ENCODE measurements around the gene SARS2. TPM values are rescaled to one million over a fixed set of nuclear protein-coding genes. Genes with fewer than 3 reads are reported as not detected.

The SARS2 gene
- total RNA-seq, 2 donors from 2014 or later = 53.2 to 60.2 TPM

GRCh38 chr19:38949580-38950367 is 19.2 kb upstream of the SARS2 start:
- TF ChIP-seq, protein P1, sequence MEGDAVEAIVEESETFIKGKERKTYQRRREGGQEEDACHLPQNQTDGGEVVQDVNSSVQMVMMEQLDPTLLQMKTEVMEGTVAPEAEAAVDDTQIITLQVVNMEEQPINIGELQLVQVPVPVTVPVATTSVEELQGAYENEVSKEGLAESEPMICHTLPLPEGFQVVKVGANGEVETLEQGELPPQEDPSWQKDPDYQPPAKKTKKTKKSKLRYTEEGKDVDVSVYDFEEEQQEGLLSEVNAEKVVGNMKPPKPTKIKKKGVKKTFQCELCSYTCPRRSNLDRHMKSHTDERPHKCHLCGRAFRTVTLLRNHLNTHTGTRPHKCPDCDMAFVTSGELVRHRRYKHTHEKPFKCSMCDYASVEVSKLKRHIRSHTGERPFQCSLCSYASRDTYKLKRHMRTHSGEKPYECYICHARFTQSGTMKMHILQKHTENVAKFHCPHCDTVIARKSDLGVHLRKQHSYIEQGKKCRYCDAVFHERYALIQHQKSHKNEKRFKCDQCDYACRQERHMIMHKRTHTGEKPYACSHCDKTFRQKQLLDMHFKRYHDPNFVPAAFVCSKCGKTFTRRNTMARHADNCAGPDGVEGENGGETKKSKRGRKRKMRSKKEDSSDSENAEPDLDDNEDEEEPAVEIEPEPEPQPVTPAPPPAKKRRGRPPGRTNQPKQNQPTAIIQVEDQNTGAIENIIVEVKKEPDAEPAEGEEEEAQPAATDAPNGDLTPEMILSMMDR (conservative IDR thresholded peaks at IDR 0.05) = no peak
- H3K4me3 ChIP-seq (ENCODE audit: low read length) = no peak overlapping the region
- no peak overlapping the region for H3K9ac ChIP-seq (ENCODE audit: extremely low read depth, low read length, poor library complexity, severe bottlenecking)
- H3K9me3 Mint-ChIP-seq = peaks cover 6% of the 10 kb centered on the region
- H3K36me3 Mint-ChIP-seq (ENCODE audit: low read depth) = peaks cover 37% of the 10 kb centered on the region
- peaks cover 15% of the 10 kb centered on the region for H3K36me3 ChIP-seq (ENCODE audit: control insufficient read depth, insufficient read depth, low read length)
- peak; percentile 99 for DNase-seq
- no peak overlapping the region for H3K27ac ChIP-seq (ENCODE audit: low read depth, low read length)
- H3K27ac Mint-ChIP-seq = peak overlapping the region; percentile 21
- H3K4me1 Mint-ChIP-seq = peaks cover 12% of the 10 kb centered on the region
- H3K4me1 ChIP-seq (ENCODE audit: control insufficient read depth, insufficient read depth, low read length) = no peaks in the 10 kb centered on the region
- peak overlapping the region; percentile 57 for H3K4me3 Mint-ChIP-seq
- no peaks in the 10 kb centered on the region for H3K9me3 ChIP-seq (ENCODE audit: control insufficient read depth, low read length)
- no peaks in the 10 kb centered on the region for H3K27me3 ChIP-seq (ENCODE audit: control insufficient read depth, insufficient read depth, low read length, poor library complexity, severe bottlenecking)
- 51 to 60% methylated on average over 39 to 72 of the region's 72 CpGs for WGBS, 2 experiments (ENCODE audit: insufficient coverage in 1 of 2, insufficient read length in 1 of 2)
- H3K27me3 Mint-ChIP-seq (ENCODE audit: insufficient read depth) = peaks cover 25% of the 10 kb centered on the region

DNA sequence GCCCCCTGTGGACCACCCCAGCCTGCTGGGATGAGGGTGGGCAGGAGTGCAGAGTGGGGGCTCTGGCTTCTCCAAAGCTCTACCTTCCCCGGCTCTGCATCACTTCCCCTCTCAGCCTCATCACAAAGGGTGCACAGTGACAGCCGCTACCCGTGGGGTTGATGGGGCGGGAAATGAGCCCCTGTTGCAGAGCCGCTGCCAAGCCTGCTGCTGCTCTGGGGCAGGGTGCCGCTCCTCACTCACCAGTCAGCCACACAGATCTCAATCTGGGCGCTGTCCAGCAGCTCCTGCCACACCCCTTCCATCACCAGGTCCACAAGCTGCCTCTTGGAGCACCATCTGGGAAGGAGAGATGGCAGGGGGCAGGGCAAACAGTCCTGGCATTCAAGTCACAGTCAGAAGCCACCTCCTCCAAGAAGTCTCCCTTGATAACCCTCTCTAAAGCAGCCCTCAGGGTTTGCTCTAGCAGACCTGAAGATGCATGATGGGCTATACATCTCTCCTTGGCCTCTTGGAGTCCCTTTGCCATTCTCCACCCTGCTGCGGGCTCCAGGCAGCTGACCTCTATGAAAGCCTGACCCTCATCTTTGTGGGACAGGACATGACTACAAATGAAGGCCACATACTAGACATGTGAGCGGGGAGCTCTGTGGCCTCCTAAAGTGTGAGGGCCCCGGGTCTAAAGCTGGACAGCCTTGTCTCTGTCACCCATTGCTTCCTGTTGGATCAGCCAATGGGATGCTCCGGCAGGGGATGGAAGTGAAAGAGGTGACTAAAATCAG is 15.9 kb upstream of the SARS2 start:
- no peak overlapping the region for H3K9ac ChIP-seq (ENCODE audit: extremely low read depth, low read length, poor library complexity, severe bottlenecking)
- 88 to 91% methylated on average over 11 of the region's 11 CpGs for WGBS, 2 experiments (ENCODE audit: insufficient coverage in 1 of 2, insufficient read length in 1 of 2)
- no peak overlapping the region for H3K4me3 ChIP-seq (ENCODE audit: low read length)
- TF ChIP-seq, protein P1 (conservative IDR thresholded peaks at IDR 0.05) = no peak
- no peaks in the 10 kb centered on the region for H3K4me1 ChIP-seq (ENCODE audit: control insufficient read depth, insufficient read depth, low read length)
- Mint-ChIP-seq H3K9me3 (peaks cover 6% of the 10 kb centered on the region), H3K4me3 (no peak overlapping the region), H3K27me3 (ENCODE audit: insufficient read depth) (peaks cover 16% of the 10 kb centered on the region), H3K4me1 (no peaks in the 10 kb centered on the region), H3K36me3 (ENCODE audit: low read depth) (peaks cover 38% of the 10 kb centered on the region), H3K27ac (no peak overlapping the region)
- H3K36me3 ChIP-seq (ENCODE audit: control insufficient read depth, insufficient read depth, low read length) = peaks cover 15% of the 10 kb centered on the region
- H3K27me3 ChIP-seq (ENCODE audit: control insufficient read depth, insufficient read depth, low read length, poor library complexity, severe bottlenecking) = no peaks in the 10 kb centered on the region
- no peak for DNase-seq
- H3K27ac ChIP-seq (ENCODE audit: low read depth, low read length) = no peak overlapping the region
- H3K9me3 ChIP-seq (ENCODE audit: control insufficient read depth, low read length) = no peaks in the 10 kb centered on the region

DNA sequence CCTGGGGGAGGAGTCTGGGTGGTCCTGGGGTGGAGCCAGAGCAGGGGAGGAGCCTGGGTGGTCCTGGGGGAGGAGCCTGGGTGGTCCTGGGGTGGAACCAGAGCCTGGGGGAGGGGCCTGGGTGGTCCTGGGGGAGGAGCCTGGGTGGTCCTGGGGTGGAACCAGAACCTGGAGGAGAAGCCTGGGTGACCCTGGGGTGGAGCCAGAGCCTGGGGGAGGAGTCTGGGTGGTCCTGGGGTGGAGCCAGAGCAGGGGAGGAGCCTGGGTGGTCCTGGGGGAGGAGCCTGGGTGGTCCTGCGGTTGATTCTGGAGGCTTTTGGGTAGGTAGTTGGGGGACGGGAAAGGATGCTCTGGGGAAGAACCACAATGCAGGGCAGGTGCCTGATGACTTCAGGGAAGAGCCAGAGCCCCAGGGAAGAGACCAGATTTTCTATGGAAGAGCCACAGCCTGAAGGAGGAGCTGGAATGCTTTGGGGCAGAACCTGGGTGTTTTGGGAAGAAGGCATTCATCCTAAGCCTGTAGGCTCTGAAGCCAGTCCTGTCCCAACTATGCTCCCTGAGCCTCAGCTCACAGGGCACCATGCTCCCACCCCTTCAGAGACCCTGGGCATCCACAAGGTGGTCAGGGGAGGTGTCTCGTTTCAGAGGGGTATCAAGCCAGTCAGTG is 15.1 kb upstream of the SARS2 start:
- no peak overlapping the region for H3K27ac ChIP-seq (ENCODE audit: low read depth, low read length)
- H3K9me3 Mint-ChIP-seq = peaks cover 6% of the 10 kb centered on the region
- no peaks in the 10 kb centered on the region for H3K4me1 ChIP-seq (ENCODE audit: control insufficient read depth, insufficient read depth, low read length)
- H3K27me3 ChIP-seq (ENCODE audit: control insufficient read depth, insufficient read depth, low read length, poor library complexity, severe bottlenecking) = no peaks in the 10 kb centered on the region
- H3K9me3 ChIP-seq (ENCODE audit: control insufficient read depth, low read length) = no peaks in the 10 kb centered on the region
- H3K27ac Mint-ChIP-seq = no peak overlapping the region
- H3K4me1 Mint-ChIP-seq = no peaks in the 10 kb centered on the region
- peaks cover 15% of the 10 kb centered on the region for H3K27me3 Mint-ChIP-seq (ENCODE audit: insufficient read depth)
- peaks cover 36% of the 10 kb centered on the region for H3K36me3 Mint-ChIP-seq (ENCODE audit: low read depth)
- no peak overlapping the region for H3K4me3 Mint-ChIP-seq
- WGBS, 2 experiments (ENCODE audit: insufficient coverage in 1 of 2, insufficient read length in 1 of 2) = 80 to 95% methylated on average over 1 to 3 of the region's 3 CpGs
- no peak overlapping the region for H3K4me3 ChIP-seq (ENCODE audit: low read length)
- no peak overlapping the region for H3K9ac ChIP-seq (ENCODE audit: extremely low read depth, low read length, poor library complexity, severe bottlenecking)
- TF ChIP-seq, protein P1 (conservative IDR thresholded peaks at IDR 0.05) = no peak
- H3K36me3 ChIP-seq (ENCODE audit: control insufficient read depth, insufficient read depth, low read length) = peaks cover 15% of the 10 kb centered on the region
- DNase-seq = peak; percentile 60
